Activated CD4-positive, alpha-beta T cell treated with anti-CD3 and anti-CD28 coated beads, Interleukin-2, amount 50 U/mL, for 16 hours (primary cell): ENCODE measurements around the gene TMCO4.

Experiments
- DNase-seq: peaks from one replicate; pipeline ENCODE4 v3.0.0-alpha.2; 2020

Gene TMCO4

GRCh38 chr1:19682257-19682656 lies 117.5 kb downstream of the TMCO4 start:
- DNase-seq = no peak

- DNase-seq = no peak
These were observed 119.1 kb downstream of the TMCO4 start for GRCh38 chr1:19680644-19681043.

- DNase-seq = no peak
These were observed 120.0 kb downstream of the TMCO4 start for GRCh38 chr1:19679691-19680090.

GRCh38 chr1:19678931-19679453 lies 120.7 kb downstream of the TMCO4 start:
- no peak for DNase-seq

- DNase-seq = no peak
These were observed 121.2 kb downstream of the TMCO4 start for GRCh38 chr1:19678493-19678892.

- DNase-seq = peak; percentile 25
These were observed 123.2 kb downstream of the TMCO4 start for GRCh38 chr1:19676438-19676922.

DNA sequence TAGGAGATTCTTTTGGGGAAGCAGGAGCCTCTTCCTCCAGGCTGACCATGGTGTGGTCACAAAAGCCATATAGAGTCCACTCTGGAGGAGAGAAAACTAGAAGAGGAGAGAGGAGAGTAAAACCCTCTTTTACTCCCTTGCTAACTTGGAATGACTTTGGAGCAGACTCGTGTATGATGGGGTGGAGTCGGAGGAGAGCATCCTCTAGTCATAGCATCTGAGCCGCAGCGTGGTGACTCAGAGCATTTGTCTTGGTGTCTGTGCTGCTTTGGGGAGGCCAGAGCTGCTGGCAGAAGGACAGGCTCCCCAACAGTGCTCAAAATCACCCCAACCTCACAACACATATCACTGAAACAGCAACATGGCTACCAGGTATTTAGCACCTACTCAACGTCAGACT lies 123.9 kb downstream of the TMCO4 start:
- DNase-seq = no peak

DNA sequence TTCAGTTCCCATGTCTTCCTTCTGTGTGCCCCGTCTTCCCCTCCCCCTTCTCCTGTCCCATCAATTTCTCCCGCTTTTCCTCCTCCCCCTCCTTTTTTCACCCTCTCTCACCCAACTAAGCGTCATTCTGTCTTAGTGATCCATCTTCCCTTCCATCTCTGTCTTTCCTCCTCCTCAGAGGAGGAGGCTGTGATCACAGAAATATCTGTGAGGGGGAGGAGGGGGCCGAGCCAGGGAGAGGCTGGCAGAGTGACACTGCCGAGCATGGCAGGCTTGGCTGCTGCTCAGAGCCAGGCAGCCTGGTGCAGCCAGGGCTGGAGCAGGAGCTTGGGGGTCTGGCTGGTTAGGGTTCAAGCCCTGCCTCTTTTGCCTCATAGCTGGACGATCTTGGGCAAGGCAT lies 127.5 kb downstream of the TMCO4 start:
- no peak for DNase-seq

- no peak for DNase-seq
These were observed 128.9 kb downstream of the TMCO4 start for GRCh38 chr1:19670787-19671186.

GRCh38 chr1:19668888-19669287 lies 130.8 kb downstream of the TMCO4 start:
- no peak for DNase-seq

- DNase-seq = no peak
These were observed 133.9 kb downstream of the TMCO4 start for GRCh38 chr1:19665496-19666465.

DNA sequence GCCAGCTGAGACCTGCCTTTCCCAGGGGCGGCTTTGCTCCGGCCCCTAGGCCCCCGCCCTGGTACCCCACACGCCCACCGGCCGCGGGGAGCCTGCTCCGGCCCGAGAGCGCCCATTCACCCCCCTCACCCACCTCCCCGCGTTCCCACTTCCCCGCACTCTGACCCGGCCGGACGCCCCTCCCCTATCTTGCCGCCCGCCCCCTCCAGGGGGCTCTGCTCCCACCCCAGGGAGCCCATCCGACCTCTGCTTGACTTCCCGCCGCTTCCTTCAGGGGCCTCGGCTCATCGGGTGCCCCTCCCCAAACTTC lies 134.6 kb downstream of the TMCO4 start:
- no peak for DNase-seq

GRCh38 chr1:19664453-19665185 lies 135.1 kb downstream of the TMCO4 start, which contains the start of gene HTR6:
Gene HTR6 (plus strand): TSS chr1:19664875. CDS start chr1:19665754, 879 bp downstream.
- no peak for DNase-seq

- DNase-seq = no peak
These were observed 137.4 kb downstream of the TMCO4 start for GRCh38 chr1:19662313-19662712.

DNA sequence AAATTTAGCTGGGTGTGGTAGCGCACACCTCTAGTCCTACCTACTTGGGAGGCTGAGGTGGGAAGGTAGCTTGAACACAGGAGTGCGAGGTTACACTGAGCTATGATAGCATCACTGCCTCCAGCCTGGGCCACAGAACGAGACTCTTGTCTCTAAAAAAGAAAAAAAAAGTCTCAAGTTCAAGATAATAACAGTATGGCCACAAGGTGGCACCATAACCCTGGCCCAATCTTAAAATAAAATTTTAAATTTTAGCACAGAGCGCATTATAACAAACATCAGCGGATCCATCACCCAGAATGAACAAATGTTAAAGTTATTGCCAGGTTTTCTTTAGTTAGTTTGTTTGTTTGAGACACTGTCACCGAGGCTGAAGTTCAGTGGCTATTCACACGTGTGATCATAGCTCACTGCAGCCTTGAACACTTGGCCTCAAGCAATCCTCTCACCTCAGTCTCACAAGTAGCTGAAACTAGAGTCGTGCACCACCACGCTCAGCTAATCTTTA lies 137.9 kb downstream of the TMCO4 start:
- peak; percentile 47 for DNase-seq

- DNase-seq = no peak
These were observed 141.5 kb downstream of the TMCO4 start for GRCh38 chr1:19658186-19658585.

GRCh38 chr1:19657511-19657910 lies 142.2 kb downstream of the TMCO4 start:
- DNase-seq = no peak

DNA sequence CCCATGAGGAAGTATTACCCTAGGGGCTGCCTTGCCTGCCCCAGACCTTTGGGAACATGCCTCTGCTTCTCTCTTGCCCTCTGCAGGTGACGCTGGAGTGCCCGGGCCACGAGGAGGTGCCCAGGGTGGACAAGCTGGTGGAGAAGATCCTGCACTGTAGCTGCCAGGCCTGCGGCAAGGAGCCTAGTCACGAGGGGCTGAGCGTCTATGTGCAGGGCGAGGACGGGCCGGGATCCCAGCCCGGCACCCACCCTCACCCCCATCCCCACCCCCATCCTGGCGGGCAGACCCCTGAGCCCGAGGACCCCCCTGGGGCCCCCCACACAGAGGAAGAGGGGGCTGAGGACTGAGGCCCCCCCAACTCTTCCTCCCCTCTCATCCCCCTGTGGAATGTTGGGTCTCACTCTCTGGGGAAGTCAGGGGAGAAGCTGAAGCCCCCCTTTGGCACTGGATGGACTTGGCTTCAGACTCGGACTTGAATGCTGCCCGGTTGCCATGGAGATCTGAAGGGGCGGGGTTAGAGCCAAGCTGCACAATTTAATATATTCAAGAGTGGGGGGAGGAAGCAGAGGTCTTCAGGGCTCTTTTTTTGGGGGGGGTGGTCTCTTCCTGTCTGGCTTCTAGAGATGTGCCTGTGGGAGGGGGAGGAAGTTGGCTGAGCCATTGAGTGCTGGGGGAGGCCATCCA lies 142.8 kb downstream of the TMCO4 start:
- DNase-seq = no peak

GRCh38 chr1:19656134-19656779 lies 143.5 kb downstream of the TMCO4 start:
- no peak for DNase-seq

DNA sequence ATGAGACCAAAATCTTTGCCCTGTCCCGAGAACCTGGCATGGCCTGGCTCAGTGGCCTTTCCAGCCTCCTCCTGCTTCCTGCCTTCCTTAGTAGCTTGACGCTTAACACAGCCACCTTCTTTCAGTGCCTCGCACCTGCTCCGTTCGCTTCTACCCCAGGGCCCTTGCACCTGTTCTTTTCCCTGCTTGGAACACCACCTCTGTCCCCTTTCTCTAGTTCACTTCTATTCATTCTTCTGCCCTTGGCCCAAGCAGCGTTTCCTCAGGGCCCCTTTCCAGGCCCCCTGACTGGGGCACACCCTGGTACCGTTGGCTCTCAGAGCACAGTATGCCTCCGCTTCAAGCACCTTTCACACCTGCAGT lies 144.0 kb downstream of the TMCO4 start:
- no peak for DNase-seq

DNA sequence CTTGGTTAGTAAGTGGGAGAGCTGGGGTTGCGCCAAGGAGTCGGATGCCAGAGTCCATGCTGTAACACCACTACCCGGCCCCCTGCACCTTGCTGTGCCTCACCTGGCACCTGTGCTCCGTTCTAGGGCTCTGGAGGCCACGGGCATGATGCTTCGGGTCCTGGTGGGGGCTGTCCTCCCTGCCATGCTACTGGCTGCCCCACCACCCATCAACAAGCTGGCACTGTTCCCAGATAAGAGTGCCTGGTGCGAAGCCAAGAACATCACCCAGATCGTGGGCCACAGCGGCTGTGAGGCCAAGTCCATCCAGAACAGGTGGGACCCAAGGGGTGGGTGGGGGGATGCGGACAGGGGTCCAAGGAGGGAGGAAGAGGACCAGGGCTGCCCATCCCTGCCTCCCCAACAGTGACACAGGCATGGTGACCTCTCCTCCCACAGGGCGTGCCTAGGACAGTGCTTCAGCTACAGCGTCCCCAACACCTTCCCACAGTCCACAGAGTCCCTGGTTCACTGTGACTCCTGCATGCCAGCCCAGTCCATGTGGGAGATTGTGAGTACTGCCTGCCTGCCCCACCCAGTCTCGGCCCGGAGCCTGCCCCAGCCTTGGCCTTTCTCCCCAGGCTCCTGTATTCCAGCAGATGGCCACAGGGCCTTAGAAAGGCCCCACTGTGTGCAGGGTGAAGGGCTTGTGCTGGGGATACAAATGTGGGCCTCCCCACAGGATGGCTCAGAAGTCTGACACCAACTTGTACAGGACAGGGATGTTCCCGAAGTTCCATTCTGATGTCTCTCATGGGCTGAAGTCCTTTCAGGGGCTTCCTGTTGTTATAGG lies 144.6 kb downstream of the TMCO4 start:
- no peak for DNase-seq
